ENCODE measurements around the gene TSSK3. TPM values are rescaled to one million over a fixed set of nuclear protein-coding genes. Genes with fewer than 3 reads are reported as not detected.

The TSSK3 gene
- total RNA-seq, 1 donor from 2014 or later = 6.1 TPM

- peaks cover 63% of the 10 kb centered on the region for H3K4me1 Mint-ChIP-seq
- peak; percentile 13 for ATAC-seq (ENCODE audit: low read depth)
Measured at GRCh38 chr1:32337855-32338636, 24.3 kb upstream of the TSSK3 start.

GRCh38 chr1:32338637-32339145, 23.6 kb upstream of the TSSK3 start:
- ChIA-PET POLR2A (interaction anchor here (3.6 to 5.8 kb wide), 4 partner anchors 14 to 122 kb away, joined by 26 to 151 read pairs (median 108); no protein-coding TSS in a partner anchor), CTCF (no interaction called here)
- TF ChIP-seq CTCF (IDR thresholded peaks at IDR 0.05) = no peak
- peaks cover 10% of the 10 kb centered on the region for H3K36me3 Mint-ChIP-seq (ENCODE audit: low read depth)
- ATAC-seq (ENCODE audit: low read depth) (no peak), DNase-seq (no peak)
- peak overlapping the region; percentile 68 for H3K27ac Mint-ChIP-seq
- H3K4me1 Mint-ChIP-seq = peaks cover 60% of the 10 kb centered on the region
- H3K4me3 Mint-ChIP-seq = peak overlapping the region; percentile 42
- intact Hi-C loops (cut with micrococcal nuclease) = loop anchor here (10.0 kb wide), 1 partner anchor 404 kb away; the partner anchor contains the start of gene PTP4A2
- no peaks in the 10 kb centered on the region for H3K27me3 Mint-ChIP-seq
- H3K9me3 Mint-ChIP-seq = no peaks in the 10 kb centered on the region

More at GRCh38 chr1:32337855-32338636, 24.3 kb upstream of the TSSK3 start:
- H3K36me3 Mint-ChIP-seq (ENCODE audit: low read depth) = peaks cover 14% of the 10 kb centered on the region
- POLR2A ChIA-PET = interaction anchor here (0.6 to 5.8 kb wide), 17 partner anchors 7 to 363 kb away, joined by 3 to 151 read pairs (median 26); partner anchors contain the start of genes BSDC1, CCDC28B, FAM167B and FAM229A
- intact Hi-C loops (cut with micrococcal nuclease) = loop anchor here (1.0 to 10.0 kb wide), 4 partner anchors 97 to 403 kb away; partner anchors contain the start of genes CCDC28B, PTP4A2 and TXLNA
- CTCF ChIA-PET = interaction anchor here (0.8 to 3.4 kb wide), 6 partner anchors 9 to 122 kb away, joined by 3 to 15 read pairs (median 6); no protein-coding TSS in a partner anchor
- no peaks in the 10 kb centered on the region for H3K9me3 Mint-ChIP-seq
- DNase-seq = peak; percentile 40
- H3K4me3 Mint-ChIP-seq = peak overlapping the region; percentile 72
- TF ChIP-seq CTCF (IDR thresholded peaks at IDR 0.05) = no peak
- no peaks in the 10 kb centered on the region for H3K27me3 Mint-ChIP-seq
- peak overlapping the region; percentile 72 for H3K27ac Mint-ChIP-seq

- intact Hi-C loops (cut with micrococcal nuclease) = loop anchor here (10.0 kb wide), 1 partner anchor 405 kb away; the partner anchor contains the start of gene PTP4A2
- peaks cover 52% of the 10 kb centered on the region for H3K4me1 Mint-ChIP-seq
- H3K36me3 Mint-ChIP-seq (ENCODE audit: low read depth) = peaks cover 3% of the 10 kb centered on the region
- DNase-seq (no peak), ATAC-seq (ENCODE audit: low read depth) (peak; percentile 50)
- TF ChIP-seq CTCF (IDR thresholded peaks at IDR 0.05) = no peak
- no peaks in the 10 kb centered on the region for H3K27me3 Mint-ChIP-seq
- CTCF ChIA-PET = interaction anchor here (1.0 kb wide), 1 partner anchor 124 kb away, joined by 3 read pairs; no protein-coding TSS in a partner anchor
- H3K4me3 Mint-ChIP-seq = peak overlapping the region; percentile 56
- H3K9me3 Mint-ChIP-seq = no peaks in the 10 kb centered on the region
- H3K27ac Mint-ChIP-seq = peak overlapping the region; percentile 79
- POLR2A ChIA-PET = interaction anchor here (5.8 kb wide), 1 partner anchor 19 kb away, joined by 151 read pairs; no protein-coding TSS in a partner anchor
Measured at GRCh38 chr1:32339363-32339978, 22.9 kb upstream of the TSSK3 start.

- CTCF ChIA-PET = interaction anchor here (1.6 kb wide), 1 partner anchor 91 kb away, joined by 4 read pairs; no protein-coding TSS in a partner anchor
- Mint-ChIP-seq H3K27me3 (no peaks in the 10 kb centered on the region), H3K27ac (no peak overlapping the region), H3K4me1 (peaks cover 49% of the 10 kb centered on the region), H3K4me3 (no peak overlapping the region), H3K9me3 (no peaks in the 10 kb centered on the region), H3K36me3 (ENCODE audit: low read depth) (no peaks in the 10 kb centered on the region)
- intact Hi-C loops (cut with micrococcal nuclease) = no loop called here
- POLR2A ChIA-PET = interaction anchor here (0.6 to 1.6 kb wide), 4 partner anchors 9 to 219 kb away, joined by 3 to 7 read pairs (median 3); no protein-coding TSS in a partner anchor
- ATAC-seq (ENCODE audit: low read depth) (no peak), DNase-seq (no peak)
- TF ChIP-seq CTCF (IDR thresholded peaks at IDR 0.05) = no peak
Measured at GRCh38 chr1:32341186-32341757, 21.1 kb upstream of the TSSK3 start.

All from activated B cell treated with CpG ODN at 0.5 μM for 24 hours (primary cell).